Neural cell (in vitro differentiated cells): ENCODE results near the gene HIP1.

Experiments used
- CTCF ChIP-seq: fragments of 450-650 bp; IDR thresholded peaks from 2 replicates; pipeline ENCODE4 v1.5.1; 2014; ENCODE audit warnings: antibody characterized with exemption, mild to moderate bottlenecking, moderate library complexity; ENCODE audit not compliant: poor library complexity, severe bottlenecking
- EZH2 ChIP-seq: fragments of 200-600, 300-800 bp; shearing (Covaris generic), sonication (generic); IDR thresholded peaks from 2 replicates; pipeline ENCODE4 v1.6.1; 2014; ENCODE audit warnings: antibody characterized with exemption, low read length, borderline replicate concordance, mild to moderate bottlenecking; ENCODE audit not compliant: insufficient read depth, poor library complexity, severe bottlenecking
- MXI1 ChIP-seq: fragments of 450-650 bp; conservative IDR thresholded peaks from 2 replicates; pipeline ENCODE4 v1.6.1; 2014; ENCODE audit warnings: antibody characterized with exemption, mild to moderate bottlenecking; ENCODE audit not compliant: poor library complexity, severe bottlenecking

- TF ChIP-seq EZH2 (no peak), CTCF (no peak), MXI1 (no peak)
These were observed 173.5 kb downstream of the HIP1 start for GRCh38 chr7:75565132-75565837.
